Middle frontal gyrus (tissue), 1 donor: ENCODE results near the gene GZMB.
A peak's percentile ranks its signal among the peaks of the same experiment; 100 is the strongest.
"Not testable (repeated sequence)": the region's sequence is repeated elsewhere in the genome, so short reads cannot be mapped to it uniquely, and the experiment has no call there.

Experiments
- DNase-seq: peaks from one replicate; pipeline ENCODE4 v3.0.0-alpha.2; 2015; ENCODE audit warnings: low spot score; ENCODE audit errors: extremely low spot score

Gene GZMB

GRCh38 chr14:24634158-24634557 lies at the start of gene GZMB:
GZMB (minus strand) TSS chr14:24634190; CDS start chr14:24634160, 30 bp downstream.
- no peak for DNase-seq

- DNase-seq, result no peak
Observed at GRCh38 chr14:24681056-24681455, 47.1 kb upstream of the GZMB start.

- DNase-seq, result no peak
Observed at GRCh38 chr14:24680516-24680915, 46.5 kb upstream of the GZMB start.

- no peak for DNase-seq
Observed at GRCh38 chr14:24679248-24679961, 45.4 kb upstream of the GZMB start.

- peak; percentile 49 for DNase-seq
Observed at GRCh38 chr14:24678801-24679247, 44.8 kb upstream of the GZMB start.

GRCh38 chr14:24677956-24678355 lies 44.0 kb upstream of the GZMB start:
- DNase-seq, result no peak

GRCh38 chr14:24674204-24674970 lies 40.4 kb upstream of the GZMB start:
- DNase-seq, result no peak

GRCh38 chr14:24673534-24674203 lies 39.7 kb upstream of the GZMB start:
- no peak for DNase-seq

- DNase-seq, result no peak
Observed at GRCh38 chr14:24673059-24673458, 39.1 kb upstream of the GZMB start.

- DNase-seq, result no peak
Observed at GRCh38 chr14:24670594-24670993, 36.6 kb upstream of the GZMB start.

GRCh38 chr14:24669651-24670050 lies 35.7 kb upstream of the GZMB start:
- DNase-seq, result no peak

GRCh38 chr14:24665440-24665991 lies 31.5 kb upstream of the GZMB start:
- no peak for DNase-seq

GRCh38 chr14:24664366-24664765 lies 30.4 kb upstream of the GZMB start:
- DNase-seq, result no peak

- no peak for DNase-seq
Observed at GRCh38 chr14:24662753-24663152, 28.8 kb upstream of the GZMB start.

- DNase-seq, result no peak
Observed at GRCh38 chr14:24659916-24660570, 26.1 kb upstream of the GZMB start.

GRCh38 chr14:24648361-24648760 lies 14.4 kb upstream of the GZMB start:
- DNase-seq, result not testable (repeated sequence)

- DNase-seq, result no peak
Observed at GRCh38 chr14:24639905-24640304, 5.9 kb upstream of the GZMB start.

GRCh38 chr14:24639270-24639669 lies 5.3 kb upstream of the GZMB start:
- DNase-seq, result no peak

GRCh38 chr14:24633353-24633752 lies 637 bp downstream of the GZMB start:
- no peak for DNase-seq

- DNase-seq, result no peak
Observed at GRCh38 chr14:24632761-24633160, 1.2 kb downstream of the GZMB start.

GRCh38 chr14:24632336-24632735 lies 1.7 kb downstream of the GZMB start:
- DNase-seq, result no peak
